ENCODE results near the gene ZSCAN18. TPM values are rescaled to one million over a fixed set of nuclear protein-coding genes. Genes with fewer than 3 reads are reported as not detected.

ZSCAN18 gene
- total RNA-seq, 1 donor from 2014 or later = 3.0 TPM

Other genes with a start within 250 kb of the ZSCAN18 start
- 29.7 and 32.1 TPM in 2 replicates for gene ZNF587, start 248.4 kb downstream of the ZSCAN18 start, total RNA-seq
- gene ZNF814, start 209.2 kb downstream of the ZSCAN18 start, total RNA-seq = 11.4 and 12.3 TPM in 2 replicates
- gene ZNF417, start 181.6 kb downstream of the ZSCAN18 start, total RNA-seq = 10.6 and 11.4 TPM in 2 replicates
- 1.1 and 2.1 TPM in 2 replicates for gene ZNF418, start 162.8 kb downstream of the ZSCAN18 start, total RNA-seq
- gene ZNF256, start 150.5 kb downstream of the ZSCAN18 start, total RNA-seq = 2.7 and 3.0 TPM in 2 replicates
- 0.21 TPM in 1 of 2 replicates, not detected in the other for gene C19orf18, start 123.7 kb downstream of the ZSCAN18 start, total RNA-seq
- gene ZNF606, start 95.4 kb downstream of the ZSCAN18 start, total RNA-seq = 6.3 and 6.4 TPM in 2 replicates
- not detected in 2 replicates for gene ZSCAN1, start 64.2 kb downstream of the ZSCAN18 start, total RNA-seq
- gene ZNF135, start 38.9 kb downstream of the ZSCAN18 start, total RNA-seq = not detected in 2 replicates
- gene ZNF329, start 52.6 kb upstream of the ZSCAN18 start, total RNA-seq = 2.0 and 2.1 TPM in 2 replicates
- 18.4 and 19.9 TPM in 2 replicates for gene ZNF274, start 84.8 kb upstream of the ZSCAN18 start, total RNA-seq
- gene ZNF544, start 130.7 kb upstream of the ZSCAN18 start, total RNA-seq = 42.0 and 49.1 TPM in 2 replicates
- gene ZNF8, start 180.7 kb upstream of the ZSCAN18 start, total RNA-seq = 4.7 and 5.3 TPM in 2 replicates
- 64.2 and 65.0 TPM in 2 replicates for gene ERVK3-1, start 207.1 kb upstream of the ZSCAN18 start, total RNA-seq
- gene ZSCAN22, start 228.8 kb upstream of the ZSCAN18 start, total RNA-seq = 4.6 and 4.9 TPM in 2 replicates

All from activated T-helper 2 cell treated with anti-CD3 and anti-CD28 coated beads, Interferon-gamma antibody, Interleukin-2, Interleukin-4, amounts not matched to agents 10 μg/mL and 5 μg/mL and 100 μg/mL, durations not matched to agents 14 hours and 24 hours and 36 hours (primary cell).